GM12892 (cell line): ENCODE results near the gene AFF3.

Experiments
- POLR2A ChIP-seq: IDR thresholded peaks from 2 replicates; pipeline ENCODE4 v1.6.1; 2011; ENCODE audit warnings: low read depth, low read length, control low read depth
- POLR2AphosphoS5 ChIP-seq: IDR thresholded peaks from 2 replicates; pipeline ENCODE4 v1.6.1; 2011; ENCODE audit warnings: low read depth, low read length, control low read depth

GRCh38 chr2:99883358-99883757, 259.0 kb downstream of the AFF3 start:
- TF ChIP-seq POLR2A (no peak), POLR2AphosphoS5 (no peak)
